SK-N-SH (cell line): ENCODE results near the gene SLC12A9. TPM values are rescaled to one million over a fixed set of nuclear protein-coding genes. Genes with fewer than 3 reads are reported as not detected.

Experiments used
- CTCF ChIA-PET: fragments of 300-600, 350-600 bp; formaldehyde crosslinking; extraction: SDS; loops from one replicate; lab custom pipeline; 2021; lab: Yijun Ruan, JAX
- POLR2A ChIA-PET: fragments of 350-600 bp; sonication (Branson Sonifier 250); formaldehyde crosslinking; extraction: SDS; loops from one replicate; lab custom pipeline; 2020; ENCODE audit warnings: antibody characterized with exemption, inconsistent platforms; lab: Yijun Ruan, JAX
- DNase-seq: peaks from one replicate; pipeline ENCODE4 v3.0.0; 2012
- H2AFZ ChIP-seq: fragments of 200-600 bp; sonication (generic); 2 replicates; pipeline ENCODE4 v1.8.1; 2016; ENCODE audit warnings: antibody characterized with exemption, mild to moderate bottlenecking, low read depth
- H3F3A ChIP-seq: fragments of 200-600 bp; sonication (generic); replicated peaks from 2 replicates; pipeline ENCODE3; 2016; ENCODE audit warnings: antibody characterized with exemption, mild to moderate bottlenecking; ENCODE audit not compliant: insufficient read depth
- H3K27ac ChIP-seq, 2 experiments: fragments of 200-500 bp in 1 of 2; fragments of 200-600 bp in 1 of 2; sonication (Bioruptor generic) in 1 of 2; sonication (generic), shearing (Covaris generic) in 1 of 2; 2 replicates each; pipeline versions ENCODE4 v1.5.1 to v1.6.1; 2014 to 2016; ENCODE audit warnings: low read depth in 2 of 2, inconsistent platforms in 1 of 2, low read length in 1 of 2, mild to moderate bottlenecking in 1 of 2, mixed read lengths in 1 of 2
- H3K27me3 ChIP-seq: fragments of 200-600 bp; sonication (generic), shearing (Covaris generic); 2 replicates; pipeline ENCODE4 v1.6.1; 2016; ENCODE audit warnings: mixed run types; ENCODE audit not compliant: insufficient read depth
- H3K36me3 ChIP-seq, 2 experiments: fragments of 200-500 bp in 1 of 2; fragments of 200-600 bp in 1 of 2; sonication (Bioruptor generic) in 1 of 2; sonication (generic) in 1 of 2; replicated peaks in 1 of 2; 2 replicates each; pipeline versions ENCODE3 to v1.5.1; 2014 to 2016; ENCODE audit warnings: low read length in 1 of 2, mild to moderate bottlenecking in 1 of 2; ENCODE audit not compliant: insufficient read depth in 2 of 2, control insufficient read depth in 1 of 2
- H3K4me1 ChIP-seq, 2 experiments: fragments of 200-500 bp in 1 of 2; fragments of 200-600 bp in 1 of 2; sonication (Bioruptor generic) in 1 of 2; sonication (generic), shearing (Covaris generic) in 1 of 2; 2 replicates each; pipeline versions ENCODE4 v1.5.1 to v1.6.1; 2014 to 2016; ENCODE audit warnings: low read depth in 1 of 2, low read length in 1 of 2, mixed run types in 1 of 2; ENCODE audit not compliant: insufficient read depth in 2 of 2, control insufficient read depth in 1 of 2
- H3K4me2 ChIP-seq: fragments of 200-600 bp; sonication (generic), shearing (Covaris generic); 2 replicates; pipeline ENCODE4 v1.6.1; 2017; ENCODE audit warnings: mixed run types
- H3K4me3 ChIP-seq, 2 experiments: fragments of 200-500 bp in 1 of 2; fragments of 200-600 bp in 1 of 2; sonication (Bioruptor generic) in 1 of 2; sonication (generic), shearing (Covaris generic) in 1 of 2; 2 replicates each; pipeline versions ENCODE4 v1.5.1 to v1.8.1; 2014 to 2016; ENCODE audit warnings: low read depth in 2 of 2, inconsistent platforms in 1 of 2, low read length in 1 of 2, mild to moderate bottlenecking in 1 of 2, mixed read lengths in 1 of 2, moderate library complexity in 1 of 2
- H3K79me2 ChIP-seq: fragments of 200-600 bp; sonication (generic); 2 replicates; pipeline ENCODE4 v1.8.1; 2017; ENCODE audit warnings: mild to moderate bottlenecking; ENCODE audit not compliant: insufficient read depth
- H3K9ac ChIP-seq: fragments of 200-600 bp; sonication (generic); 2 replicates; pipeline ENCODE4 v1.6.1; 2017; ENCODE audit warnings: mixed run types
- H3K9me2 ChIP-seq: fragments of 200-600 bp; sonication (generic); 2 replicates; pipeline ENCODE4 v1.6.1; 2017; ENCODE audit warnings: mixed run types
- H3K9me3 ChIP-seq: fragments of 200-600 bp; sonication (generic); 2 replicates; pipeline ENCODE4 v1.6.1; 2017; ENCODE audit warnings: mixed run types, mild to moderate bottlenecking, moderate library complexity
- H4K20me1 ChIP-seq: fragments of 200-600 bp; sonication (generic); 2 replicates; pipeline ENCODE4 v1.6.1; 2017; ENCODE audit warnings: mild to moderate bottlenecking, mixed run types; ENCODE audit not compliant: insufficient read depth
- ELF1 ChIP-seq: IDR thresholded peaks from 2 replicates; pipeline ENCODE4 v1.4.0; 2012
- JUND ChIP-seq: IDR thresholded peaks from 2 replicates; pipeline ENCODE4 v1.4.0; 2012
- MXI1 ChIP-seq: IDR thresholded peaks from 2 replicates; pipeline ENCODE4 v1.6.1; 2012; ENCODE audit warnings: mild to moderate bottlenecking, low read depth, low read length, improper control_type of control experiment
- TCF12 ChIP-seq: IDR thresholded peaks from 2 replicates; pipeline ENCODE4 v1.4.0; 2012
- ZBTB33 ChIP-seq: IDR thresholded peaks from 2 replicates; pipeline ENCODE4 v1.4.0; 2012; ENCODE audit warnings: low read depth, borderline replicate concordance
- WGBS: methylation state at CpG from one replicate; pipeline ENCODE4 v1.1.6; 2017; ENCODE audit warnings: low lambda C conversion rate; 5-methylcytosine and 5-hydroxymethylcytosine counted together
- polyA plus RNA-seq, 3 experiments: library from polyadenylated mRNA; depleted of rRNA; stranded (reverse); fragments of >200 nt; gene quantifications; 2 replicates each; pipeline ENCODE4 v1.2.3, GENCODE V29; 2012
- TF ChIP-seq, protein P1 (sequence below): IDR thresholded peaks from 2 replicates; pipeline ENCODE4 v1.6.1; 2012; ENCODE audit warnings: mild to moderate bottlenecking, low read depth, low read length, moderate library complexity
- TF ChIP-seq, protein P2 (sequence below): fragments of 200-600 bp; sonication (generic); IDR thresholded peaks from 2 replicates; pipeline ENCODE4 v1.6.1; 2017; ENCODE audit warnings: antibody characterized with exemption, mild to moderate bottlenecking, moderate library complexity
- TF ChIP-seq, protein P3 (sequence below): fragments of 150-350 bp; IDR thresholded peaks from 2 replicates; pipeline ENCODE4 v1.6.1; 2017; ENCODE audit warnings: antibody characterized with exemption, low read length, low read depth, borderline replicate concordance

The SLC12A9 gene
- polyA plus RNA-seq, 1 of the 3 experiments (the other 2 are of a cell fraction) = 29.7 TPM

GRCh38 chr7:100824499-100825214 is 27.9 kb upstream of the SLC12A9 start:
- TF ChIP-seq, protein P1, sequence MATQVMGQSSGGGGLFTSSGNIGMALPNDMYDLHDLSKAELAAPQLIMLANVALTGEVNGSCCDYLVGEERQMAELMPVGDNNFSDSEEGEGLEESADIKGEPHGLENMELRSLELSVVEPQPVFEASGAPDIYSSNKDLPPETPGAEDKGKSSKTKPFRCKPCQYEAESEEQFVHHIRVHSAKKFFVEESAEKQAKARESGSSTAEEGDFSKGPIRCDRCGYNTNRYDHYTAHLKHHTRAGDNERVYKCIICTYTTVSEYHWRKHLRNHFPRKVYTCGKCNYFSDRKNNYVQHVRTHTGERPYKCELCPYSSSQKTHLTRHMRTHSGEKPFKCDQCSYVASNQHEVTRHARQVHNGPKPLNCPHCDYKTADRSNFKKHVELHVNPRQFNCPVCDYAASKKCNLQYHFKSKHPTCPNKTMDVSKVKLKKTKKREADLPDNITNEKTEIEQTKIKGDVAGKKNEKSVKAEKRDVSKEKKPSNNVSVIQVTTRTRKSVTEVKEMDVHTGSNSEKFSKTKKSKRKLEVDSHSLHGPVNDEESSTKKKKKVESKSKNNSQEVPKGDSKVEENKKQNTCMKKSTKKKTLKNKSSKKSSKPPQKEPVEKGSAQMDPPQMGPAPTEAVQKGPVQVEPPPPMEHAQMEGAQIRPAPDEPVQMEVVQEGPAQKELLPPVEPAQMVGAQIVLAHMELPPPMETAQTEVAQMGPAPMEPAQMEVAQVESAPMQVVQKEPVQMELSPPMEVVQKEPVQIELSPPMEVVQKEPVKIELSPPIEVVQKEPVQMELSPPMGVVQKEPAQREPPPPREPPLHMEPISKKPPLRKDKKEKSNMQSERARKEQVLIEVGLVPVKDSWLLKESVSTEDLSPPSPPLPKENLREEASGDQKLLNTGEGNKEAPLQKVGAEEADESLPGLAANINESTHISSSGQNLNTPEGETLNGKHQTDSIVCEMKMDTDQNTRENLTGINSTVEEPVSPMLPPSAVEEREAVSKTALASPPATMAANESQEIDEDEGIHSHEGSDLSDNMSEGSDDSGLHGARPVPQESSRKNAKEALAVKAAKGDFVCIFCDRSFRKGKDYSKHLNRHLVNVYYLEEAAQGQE = no peak
- TF ChIP-seq, protein P2, sequence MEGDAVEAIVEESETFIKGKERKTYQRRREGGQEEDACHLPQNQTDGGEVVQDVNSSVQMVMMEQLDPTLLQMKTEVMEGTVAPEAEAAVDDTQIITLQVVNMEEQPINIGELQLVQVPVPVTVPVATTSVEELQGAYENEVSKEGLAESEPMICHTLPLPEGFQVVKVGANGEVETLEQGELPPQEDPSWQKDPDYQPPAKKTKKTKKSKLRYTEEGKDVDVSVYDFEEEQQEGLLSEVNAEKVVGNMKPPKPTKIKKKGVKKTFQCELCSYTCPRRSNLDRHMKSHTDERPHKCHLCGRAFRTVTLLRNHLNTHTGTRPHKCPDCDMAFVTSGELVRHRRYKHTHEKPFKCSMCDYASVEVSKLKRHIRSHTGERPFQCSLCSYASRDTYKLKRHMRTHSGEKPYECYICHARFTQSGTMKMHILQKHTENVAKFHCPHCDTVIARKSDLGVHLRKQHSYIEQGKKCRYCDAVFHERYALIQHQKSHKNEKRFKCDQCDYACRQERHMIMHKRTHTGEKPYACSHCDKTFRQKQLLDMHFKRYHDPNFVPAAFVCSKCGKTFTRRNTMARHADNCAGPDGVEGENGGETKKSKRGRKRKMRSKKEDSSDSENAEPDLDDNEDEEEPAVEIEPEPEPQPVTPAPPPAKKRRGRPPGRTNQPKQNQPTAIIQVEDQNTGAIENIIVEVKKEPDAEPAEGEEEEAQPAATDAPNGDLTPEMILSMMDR = no peak
- no peak for TF ChIP-seq JUND
- TF ChIP-seq, protein P3, sequence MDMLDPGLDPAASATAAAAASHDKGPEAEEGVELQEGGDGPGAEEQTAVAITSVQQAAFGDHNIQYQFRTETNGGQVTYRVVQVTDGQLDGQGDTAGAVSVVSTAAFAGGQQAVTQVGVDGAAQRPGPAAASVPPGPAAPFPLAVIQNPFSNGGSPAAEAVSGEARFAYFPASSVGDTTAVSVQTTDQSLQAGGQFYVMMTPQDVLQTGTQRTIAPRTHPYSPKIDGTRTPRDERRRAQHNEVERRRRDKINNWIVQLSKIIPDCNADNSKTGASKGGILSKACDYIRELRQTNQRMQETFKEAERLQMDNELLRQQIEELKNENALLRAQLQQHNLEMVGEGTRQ = no peak
- TF ChIP-seq ELF1 = no peak
- H3K79me2 ChIP-seq = peaks cover 30% of the 10 kb centered on the region
- ChIA-PET CTCF (interaction anchor here (1.7 to 17.1 kb wide), 6 partner anchors 24 to 120 kb away, joined by 7 to 220 read pairs (median 17); partner anchors contain the start of genes EPO, POP7 and SLC12A9), POLR2A (interaction anchor here (0.5 kb wide), 1 partner anchor 444 kb away, joined by 3 read pairs; no protein-coding TSS in a partner anchor)
- no peak overlapping the region for H2AFZ ChIP-seq
- H3K9me2 ChIP-seq = no peaks in the 10 kb centered on the region
- H3K4me1 ChIP-seq = peaks cover 6 to 22% of the 10 kb centered on the region in 2 experiments; a peak in 2 of 4 replicates
- peak overlapping the region; percentile 65 to 78 for H3K4me3 ChIP-seq
- H3F3A ChIP-seq = peaks cover 5% of the 10 kb centered on the region
- peak overlapping the region; percentile 95 for H3K4me2 ChIP-seq
- no peak overlapping the region; the same call in 1 of the 2 replicates for H3K9ac ChIP-seq
- peaks cover 20% of the 10 kb centered on the region in 2 experiments for H3K36me3 ChIP-seq
- peaks cover 22% of the 10 kb centered on the region for H4K20me1 ChIP-seq
- no peak overlapping the region for H3K27ac ChIP-seq
- DNase-seq = peak; percentile 61
- no peaks in the 10 kb centered on the region for H3K9me3 ChIP-seq
- WGBS = 68% methylated on average over 18 of the region's 18 CpGs
- H3K27me3 ChIP-seq = no peaks in the 10 kb centered on the region

GRCh38 chr7:100825215-100825671 is 27.3 kb upstream of the SLC12A9 start:
- Histone ChIP-seq H3K36me3 (peaks cover 16 to 18% of the 10 kb centered on the region in 2 experiments), H3K9me2 (no peaks in the 10 kb centered on the region), H3K9me3 (no peaks in the 10 kb centered on the region), H3K4me3 (peak overlapping the region; percentile 65 to 78), H2AFZ (no peak overlapping the region), H3K79me2 (peaks cover 30% of the 10 kb centered on the region), H3K27me3 (no peaks in the 10 kb centered on the region), H3F3A (peaks cover 5% of the 10 kb centered on the region), H3K27ac (no peak overlapping the region)
- POLR2A ChIA-PET = interaction anchor here (0.9 to 1.0 kb wide), 2 partner anchors 27 to 50 kb away, joined by 3 read pairs; partner anchors contain the start of genes SLC12A9 and SRRT
- WGBS = 57% methylated on average over 16 of the region's 16 CpGs
- peak; percentile 66 for DNase-seq
- TF ChIP-seq MXI1 (peak; percentile 87), ZBTB33 (no peak), TCF12 (no peak)
- TF ChIP-seq, protein P1 = no peak
- TF ChIP-seq, all 33 proteins: peak for 1
- Histone ChIP-seq H3K4me2 (peak overlapping the region; percentile 95), H4K20me1 (peaks cover 22% of the 10 kb centered on the region), H3K9ac (peak overlapping the region; percentile 83; the same call in 1 of the 2 replicates), H3K4me1 (peaks cover 6 to 22% of the 10 kb centered on the region in 2 experiments; a peak in 2 of 4 replicates)
- CTCF ChIA-PET = interaction anchor here (0.6 to 17.1 kb wide), 12 partner anchors 9 to 124 kb away, joined by 3 to 220 read pairs (median 10); partner anchors contain the start of genes EPO, POP7 and SLC12A9
